GM18517 (cell line): ENCODE data around the gene MSRB1.
A peak's percentile ranks its signal among the peaks of the same experiment; 100 is the strongest.
"Not testable (repeated sequence)": the region's sequence is repeated elsewhere in the genome, so short reads cannot be mapped to it uniquely, and the experiment has no call there.

ENCODE experiments used
- ATAC-seq: cut with Tn5 transposase; IDR thresholded peaks from one replicate; pipeline ENCODE4 v1.9.1; 2021; ENCODE audit warnings: mild to moderate bottlenecking, moderate library complexity; ENCODE audit not compliant: unreplicated experiment

The MSRB1 gene

GRCh38 chr16:1941162-1942046 is 1.6 kb downstream of the MSRB1 start:
- no peak for ATAC-seq

- no peak for ATAC-seq
Measured at GRCh38 chr16:1940273-1941161, 2.5 kb downstream of the MSRB1 start.

- not testable (repeated sequence) for ATAC-seq
Measured at GRCh38 chr16:1939833-1940232, 3.2 kb downstream of the MSRB1 start.

GRCh38 chr16:1938910-1939309 is 4.1 kb downstream of the MSRB1 start:
- no peak for ATAC-seq

- ATAC-seq = no peak
Measured at GRCh38 chr16:1938316-1938715, 4.7 kb downstream of the MSRB1 start.

GRCh38 chr16:1936945-1937479 is 6.0 kb downstream of the MSRB1 start:
- no peak for ATAC-seq

- no peak for ATAC-seq
Measured at GRCh38 chr16:1933097-1933661, 9.8 kb downstream of the MSRB1 start.

GRCh38 chr16:1932050-1933028 is 10.7 kb downstream of the MSRB1 start:
- no peak for ATAC-seq

- no peak for ATAC-seq
Measured at GRCh38 chr16:1930338-1930720, 12.7 kb downstream of the MSRB1 start.

GRCh38 chr16:1929578-1930337 is 13.2 kb downstream of the MSRB1 start:
- ATAC-seq = peak; percentile 80

GRCh38 chr16:1929105-1929504 is 13.9 kb downstream of the MSRB1 start:
- no peak for ATAC-seq

- ATAC-seq = no peak
Measured at GRCh38 chr16:1926271-1926670, 16.7 kb downstream of the MSRB1 start.

- no peak for ATAC-seq
Measured at GRCh38 chr16:1924095-1924494, 18.9 kb downstream of the MSRB1 start.

- no peak for ATAC-seq
Measured at GRCh38 chr16:1923299-1924034, 19.5 kb downstream of the MSRB1 start.

GRCh38 chr16:1922357-1922756 is 20.6 kb downstream of the MSRB1 start:
- ATAC-seq = no peak

GRCh38 chr16:1920727-1921171 is 22.2 kb downstream of the MSRB1 start:
- no peak for ATAC-seq

- ATAC-seq = not testable (repeated sequence)
Measured at GRCh38 chr16:1920122-1920521, 22.9 kb downstream of the MSRB1 start.

GRCh38 chr16:1919327-1919998 is 23.5 kb downstream of the MSRB1 start:
- no peak for ATAC-seq
